ENCODE results near the gene LRRC53.

GRCh38 chr1:74457253-74457652 is 55.2 kb downstream of the LRRC53 start:
- TF ChIP-seq POLR2AphosphoS5 (IDR thresholded peaks at IDR 0.05) (no peak), CTCF (IDR thresholded peaks at IDR 0.05) (no peak)
